ENCODE results near the gene NAXD.

- TF ChIP-seq ZFP30 (CRISPR knock-in tag; IDR thresholded peaks at IDR 0.05): no peak
- TF ChIP-seq, protein P1, sequence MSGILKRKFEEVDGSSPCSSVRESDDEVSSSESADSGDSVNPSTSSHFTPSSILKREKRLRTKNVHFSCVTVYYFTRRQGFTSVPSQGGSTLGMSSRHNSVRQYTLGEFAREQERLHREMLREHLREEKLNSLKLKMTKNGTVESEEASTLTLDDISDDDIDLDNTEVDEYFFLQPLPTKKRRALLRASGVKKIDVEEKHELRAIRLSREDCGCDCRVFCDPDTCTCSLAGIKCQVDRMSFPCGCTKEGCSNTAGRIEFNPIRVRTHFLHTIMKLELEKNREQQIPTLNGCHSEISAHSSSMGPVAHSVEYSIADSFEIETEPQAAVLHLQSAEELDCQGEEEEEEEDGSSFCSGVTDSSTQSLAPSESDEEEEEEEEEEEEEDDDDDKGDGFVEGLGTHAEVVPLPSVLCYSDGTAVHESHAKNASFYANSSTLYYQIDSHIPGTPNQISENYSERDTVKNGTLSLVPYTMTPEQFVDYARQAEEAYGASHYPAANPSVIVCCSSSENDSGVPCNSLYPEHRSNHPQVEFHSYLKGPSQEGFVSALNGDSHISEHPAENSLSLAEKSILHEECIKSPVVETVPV (CRISPR knock-in tag; IDR thresholded peaks at IDR 0.05): no peak
- TF ChIP-seq ZNF70 (CRISPR knock-in tag; IDR thresholded peaks at IDR 0.05): no peak
- no peak for TF ChIP-seq PPARA (CRISPR knock-in tag; IDR thresholded peaks at IDR 0.05; ENCODE audit: borderline replicate concordance)
- TF ChIP-seq, protein P2, sequence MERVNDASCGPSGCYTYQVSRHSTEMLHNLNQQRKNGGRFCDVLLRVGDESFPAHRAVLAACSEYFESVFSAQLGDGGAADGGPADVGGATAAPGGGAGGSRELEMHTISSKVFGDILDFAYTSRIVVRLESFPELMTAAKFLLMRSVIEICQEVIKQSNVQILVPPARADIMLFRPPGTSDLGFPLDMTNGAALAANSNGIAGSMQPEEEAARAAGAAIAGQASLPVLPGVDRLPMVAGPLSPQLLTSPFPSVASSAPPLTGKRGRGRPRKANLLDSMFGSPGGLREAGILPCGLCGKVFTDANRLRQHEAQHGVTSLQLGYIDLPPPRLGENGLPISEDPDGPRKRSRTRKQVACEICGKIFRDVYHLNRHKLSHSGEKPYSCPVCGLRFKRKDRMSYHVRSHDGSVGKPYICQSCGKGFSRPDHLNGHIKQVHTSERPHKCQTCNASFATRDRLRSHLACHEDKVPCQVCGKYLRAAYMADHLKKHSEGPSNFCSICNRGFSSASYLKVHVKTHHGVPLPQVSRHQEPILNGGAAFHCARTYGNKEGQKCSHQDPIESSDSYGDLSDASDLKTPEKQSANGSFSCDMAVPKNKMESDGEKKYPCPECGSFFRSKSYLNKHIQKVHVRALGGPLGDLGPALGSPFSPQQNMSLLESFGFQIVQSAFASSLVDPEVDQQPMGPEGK (CRISPR knock-in tag; IDR thresholded peaks at IDR 0.05; ENCODE audit: borderline replicate concordance): no peak
- no peak for TF ChIP-seq OSR1 (CRISPR knock-in tag; IDR thresholded peaks at IDR 0.05)
- TF ChIP-seq ZC3H10 (CRISPR knock-in tag; IDR thresholded peaks at IDR 0.05): no peak
- TF ChIP-seq, protein P3, sequence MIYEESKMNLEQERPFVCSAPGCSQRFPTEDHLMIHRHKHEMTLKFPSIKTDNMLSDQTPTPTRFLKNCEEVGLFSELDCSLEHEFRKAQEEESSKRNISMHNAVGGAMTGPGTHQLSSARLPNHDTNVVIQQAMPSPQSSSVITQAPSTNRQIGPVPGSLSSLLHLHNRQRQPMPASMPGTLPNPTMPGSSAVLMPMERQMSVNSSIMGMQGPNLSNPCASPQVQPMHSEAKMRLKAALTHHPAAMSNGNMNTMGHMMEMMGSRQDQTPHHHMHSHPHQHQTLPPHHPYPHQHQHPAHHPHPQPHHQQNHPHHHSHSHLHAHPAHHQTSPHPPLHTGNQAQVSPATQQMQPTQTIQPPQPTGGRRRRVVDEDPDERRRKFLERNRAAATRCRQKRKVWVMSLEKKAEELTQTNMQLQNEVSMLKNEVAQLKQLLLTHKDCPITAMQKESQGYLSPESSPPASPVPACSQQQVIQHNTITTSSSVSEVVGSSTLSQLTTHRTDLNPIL (CRISPR knock-in tag; IDR thresholded peaks at IDR 0.05; ENCODE audit: low read depth): no peak
- TF ChIP-seq TCF4 (CRISPR knock-in tag; IDR thresholded peaks at IDR 0.05; ENCODE audit: borderline replicate concordance): no peak
- no peak for TF ChIP-seq POU6F1 (CRISPR knock-in tag; IDR thresholded peaks at IDR 0.05; ENCODE audit: borderline replicate concordance, low read depth)
Measured at GRCh38 chr13:110652231-110652730, 36.9 kb downstream of the NAXD start.

All from SK-N-SH treated with all-trans-retinoic acid at 6 μM for 48 hours (cell line).